NCI-H1092 treated with DMSO at 0.1 percent for 48 hours (cell line): ENCODE results near the gene C5orf24.
"Not testable (repeated sequence)": the region's sequence is repeated elsewhere in the genome, so short reads cannot be mapped to it uniquely, and the experiment has no call there.

Source experiments
- DNase-seq: peaks from one replicate; lab custom pipeline; 2025; lab: John Stamatoyannopoulos, UW

The C5orf24 gene

GRCh38 chr5:134857401-134857800 lies 11.6 kb downstream of the C5orf24 start:
- no peak for DNase-seq

GRCh38 chr5:134864707-134865106 lies 18.9 kb downstream of the C5orf24 start:
- no peak for DNase-seq

- DNase-seq: no peak
Measured at GRCh38 chr5:134873494-134873893, 27.7 kb downstream of the C5orf24 start.

GRCh38 chr5:134873987-134874830 lies 28.4 kb downstream of the C5orf24 start, which contains the start of gene TXNDC15:
TSS of gene TXNDC15 (plus strand) at chr5:134874371. CDS start at chr5:134874428, 57 bp downstream.
- DNase-seq: peak; percentile 83

GRCh38 chr5:134874831-134875655 lies 29.3 kb downstream of the C5orf24 start:
- DNase-seq: peak; percentile 66

- no peak for DNase-seq
Measured at GRCh38 chr5:134877159-134877558, 31.4 kb downstream of the C5orf24 start.

- DNase-seq: peak; percentile 7
Measured at GRCh38 chr5:134878403-134878802, 32.6 kb downstream of the C5orf24 start.

GRCh38 chr5:134879456-134879855 lies 33.7 kb downstream of the C5orf24 start:
- peak; percentile 13 for DNase-seq

- DNase-seq: not testable (repeated sequence)
Measured at GRCh38 chr5:134880937-134881336, 35.2 kb downstream of the C5orf24 start.

- not testable (repeated sequence) for DNase-seq
Measured at GRCh38 chr5:134881711-134882110, 35.9 kb downstream of the C5orf24 start.

- no peak for DNase-seq
Measured at GRCh38 chr5:134887593-134888159, 41.9 kb downstream of the C5orf24 start.

GRCh38 chr5:134889335-134889734 lies 43.6 kb downstream of the C5orf24 start:
- no peak for DNase-seq

GRCh38 chr5:134891473-134891872 lies 45.7 kb downstream of the C5orf24 start:
- DNase-seq: no peak

- no peak for DNase-seq
Measured at GRCh38 chr5:134892282-134892681, 46.5 kb downstream of the C5orf24 start.

- DNase-seq: no peak
Measured at GRCh38 chr5:134892926-134893325, 47.2 kb downstream of the C5orf24 start.

GRCh38 chr5:134893748-134894505 lies 48.2 kb downstream of the C5orf24 start:
- DNase-seq: no peak

- DNase-seq: no peak
Measured at GRCh38 chr5:134902071-134902801, 56.5 kb downstream of the C5orf24 start.

GRCh38 chr5:134904610-134905245 lies 59.0 kb downstream of the C5orf24 start, which contains the start of gene PCBD2:
TSS of gene PCBD2 (plus strand) at chr5:134905131. CDS start at chr5:134905140, 9 bp downstream.
- peak; percentile 86 for DNase-seq

GRCh38 chr5:134905246-134905996 lies 59.7 kb downstream of the C5orf24 start:
- peak; percentile 81 for DNase-seq

GRCh38 chr5:134906811-134907210 lies 61.0 kb downstream of the C5orf24 start:
- no peak for DNase-seq
